T-helper 1 cell treated with Interleukin-12 subunit alpha and Interleukin-12 subunit beta and Interleukin-4 antibody, amounts not matched to agents 30 ng/mL and 1 ng/mL, for 36 hours (primary cell): ENCODE measurements around the gene TMEM205. TPM values are rescaled to one million over a fixed set of nuclear protein-coding genes. Genes with fewer than 3 reads are reported as not detected.

ENCODE experiments used
- intact Hi-C: fragments of 100-400 bp; cut with micrococcal nuclease; formaldehyde crosslinking; loops from one replicate; pipeline ENCODE4 v1.15.1; 2024
- total RNA-seq: library from RNA; stranded (reverse); gene quantifications from 2 replicates; pipeline ENCODE4 v1.2.3, GENCODE V29; 2022

The TMEM205 gene
- 38.6 and 41.9 TPM in 2 replicates for total RNA-seq

- intact Hi-C loops = loop anchor here (1.0 to 2.0 kb wide), 12 partner anchors 8 to 475 kb away; partner anchors contain the start of genes CARM1, ODAD3, PLPPR2 and PRKCSH
Observed at GRCh38 chr19:11346104-11346940, at the start of gene TMEM205, which contains the start of gene CCDC159. Gene TMEM205 (minus strand): TSS chr19:11346268. CDS start chr19:11345619, 649 bp downstream. Gene CCDC159 (plus strand): TSS chr19:11346519. CDS start chr19:11346607, 88 bp downstream.

- intact Hi-C loops = no loop called here
Observed at GRCh38 chr19:11390933-11391680, 45.0 kb upstream of the TMEM205 start.

- intact Hi-C loops = no loop called here
Observed at GRCh38 chr19:11390359-11390758, 44.3 kb upstream of the TMEM205 start.

GRCh38 chr19:11387162-11388034 is 41.3 kb upstream of the TMEM205 start:
- intact Hi-C loops = no loop called here

- intact Hi-C loops = loop anchor here (5.0 kb wide), 1 partner anchor 198 kb away; no protein-coding TSS in a partner anchor
Observed at GRCh38 chr19:11384778-11385129, 38.7 kb upstream of the TMEM205 start.

GRCh38 chr19:11383706-11384048 is 37.6 kb upstream of the TMEM205 start:
- intact Hi-C loops = loop anchor here (5.0 kb wide), 1 partner anchor 199 kb away; no protein-coding TSS in a partner anchor

- intact Hi-C loops = loop anchor here (1.0 to 5.0 kb wide), 2 partner anchors 9 to 199 kb away; partner anchors contain the start of gene SWSAP1
Observed at GRCh38 chr19:11382898-11383705, 37.0 kb upstream of the TMEM205 start.

GRCh38 chr19:11380653-11381537 is 34.8 kb upstream of the TMEM205 start:
- intact Hi-C loops = loop anchor here (1.0 to 5.0 kb wide), 10 partner anchors 26 to 201 kb away; partner anchors contain the start of genes CCDC159, ODAD3, PLPPR2 and PRKCSH

GRCh38 chr19:11379857-11380350 is 33.8 kb upstream of the TMEM205 start:
- intact Hi-C loops = loop anchor here (2.0 to 10.0 kb wide), 3 partner anchors 99 to 955 kb away; partner anchors contain the start of gene PDE4A

GRCh38 chr19:11379269-11379845 is 33.3 kb upstream of the TMEM205 start:
- intact Hi-C loops = loop anchor here (10.0 kb wide), 1 partner anchor 955 kb away; the partner anchor contains the start of gene PDE4A

GRCh38 chr19:11378319-11379189 is 32.5 kb upstream of the TMEM205 start:
- intact Hi-C loops = loop anchor here (10.0 kb wide), 1 partner anchor 954 kb away; the partner anchor contains the start of gene PDE4A

GRCh38 chr19:11377756-11378155 is 31.7 kb upstream of the TMEM205 start:
- intact Hi-C loops = loop anchor here (10.0 kb wide), 1 partner anchor 953 kb away; the partner anchor contains the start of gene PDE4A

GRCh38 chr19:11377237-11377636 is 31.2 kb upstream of the TMEM205 start:
- intact Hi-C loops = loop anchor here (10.0 kb wide), 1 partner anchor 952 kb away; the partner anchor contains the start of gene PDE4A

- intact Hi-C loops = loop anchor here (1.0 to 10.0 kb wide), 10 partner anchors 20 to 1563 kb away; partner anchors contain the start of genes CALR, ECSIT, ODAD3 and PDE4A
Observed at GRCh38 chr19:11375143-11375948, 29.3 kb upstream of the TMEM205 start.

- intact Hi-C loops = loop anchor here (1.0 to 10.0 kb wide), 15 partner anchors 8 to 1564 kb away; partner anchors contain the start of genes CALR, CCDC159, ECSIT and ELOF1
Observed at GRCh38 chr19:11374433-11375142, 28.5 kb upstream of the TMEM205 start, which contains the start of gene SWSAP1. Gene SWSAP1 (plus strand): TSS chr19:11374666. CDS start chr19:11374681, 15 bp downstream.
